H9 (cell line): ENCODE results near the gene STKLD1. TPM values are rescaled to one million over a fixed set of nuclear protein-coding genes. Genes with fewer than 3 reads are reported as not detected.

ENCODE experiments used
- DNase-seq: peaks from one replicate; pipeline ENCODE4 v3.0.0-alpha.2; 2017
- H2AFZ ChIP-seq: one replicate; pipeline ENCODE4 v1.6.1; 2013; ENCODE audit warnings: mild to moderate bottlenecking, low read length, control low read depth, moderate library complexity
- H2AK5ac ChIP-seq: 2 replicates; pipeline ENCODE4 v1.6.1; 2013; ENCODE audit warnings: low read length, control low read depth, mixed read lengths; ENCODE audit not compliant: insufficient read length
- H2BK120ac ChIP-seq: one replicate; pipeline ENCODE4 v1.6.1; 2013; ENCODE audit warnings: low read depth, mild to moderate bottlenecking, low read length, control low read depth, inconsistent platforms; ENCODE audit not compliant: poor library complexity, severe bottlenecking
- H2BK12ac ChIP-seq: 2 replicates; pipeline ENCODE4 v1.6.1; 2013; ENCODE audit warnings: low read length, control low read depth, mixed read lengths, low read depth; ENCODE audit not compliant: insufficient read length
- H2BK15ac ChIP-seq: 2 replicates; pipeline ENCODE4 v1.6.1; 2013; ENCODE audit warnings: low read depth, low read length, control low read depth
- H2BK20ac ChIP-seq: one replicate; pipeline ENCODE4 v1.6.1; 2013; ENCODE audit warnings: low read depth, mild to moderate bottlenecking, low read length, control low read depth, inconsistent platforms; ENCODE audit not compliant: poor library complexity, severe bottlenecking
- H2BK5ac ChIP-seq: 2 replicates; pipeline ENCODE4 v1.6.1; 2013; ENCODE audit warnings: low read length, control low read depth, mixed read lengths; ENCODE audit not compliant: insufficient read length
- H3K14ac ChIP-seq: 2 replicates; pipeline ENCODE4 v1.6.1; 2013; ENCODE audit warnings: low read length, control low read depth; ENCODE audit not compliant: insufficient read depth
- H3K18ac ChIP-seq: 2 replicates; pipeline ENCODE4 v1.6.1; 2013; ENCODE audit warnings: low read depth, mild to moderate bottlenecking, mixed read lengths, low read length, control low read depth; ENCODE audit not compliant: insufficient read length
- H3K23ac ChIP-seq: 2 replicates; pipeline ENCODE4 v1.6.1; 2013; ENCODE audit warnings: low read length, control low read depth, mixed read lengths, low read depth; ENCODE audit not compliant: insufficient read length
- H3K23me2 ChIP-seq: 2 replicates; pipeline ENCODE4 v1.6.1; 2013; ENCODE audit warnings: low read depth, mild to moderate bottlenecking, mixed read lengths, low read length, control low read depth; ENCODE audit not compliant: insufficient read length, poor library complexity, severe bottlenecking
- H3K27ac ChIP-seq: 2 replicates; pipeline ENCODE4 v1.5.1; 2013; ENCODE audit warnings: low read length, control low read depth, mixed read lengths, low read depth; ENCODE audit not compliant: insufficient read length
- H3K27me3 ChIP-seq: 2 replicates; pipeline ENCODE4 v1.6.1; 2013; ENCODE audit warnings: low read length, control low read depth, inconsistent platforms; ENCODE audit not compliant: insufficient read depth
- H3K4ac ChIP-seq: 2 replicates; pipeline ENCODE4 v1.6.1; 2013; ENCODE audit warnings: low read depth, mild to moderate bottlenecking, control low read depth, inconsistent platforms, low read length, moderate library complexity
- H3K4me1 ChIP-seq: 2 replicates; pipeline ENCODE4 v1.6.1; 2013; ENCODE audit warnings: low read length, control low read depth, inconsistent platforms; ENCODE audit not compliant: insufficient read depth
- H3K4me2 ChIP-seq: 2 replicates; pipeline ENCODE4 v1.6.1; 2013; ENCODE audit warnings: low read length, control low read depth, mixed read lengths; ENCODE audit not compliant: insufficient read length, insufficient read depth
- H3K56ac ChIP-seq: 2 replicates; pipeline ENCODE4 v1.6.1; 2013; ENCODE audit warnings: low read depth, mild to moderate bottlenecking, mixed read lengths, low read length, control low read depth; ENCODE audit not compliant: insufficient read length
- H3K79me1 ChIP-seq: 2 replicates; pipeline ENCODE4 v1.6.1; 2013; ENCODE audit warnings: low read depth, mild to moderate bottlenecking, moderate library complexity, low read length, control low read depth, inconsistent platforms; ENCODE audit not compliant: insufficient read depth, poor library complexity, severe bottlenecking
- H3K79me2 ChIP-seq: 2 replicates; pipeline ENCODE4 v1.6.1; 2013; ENCODE audit warnings: low read length, control low read depth, inconsistent platforms; ENCODE audit not compliant: insufficient read depth
- H3K9ac ChIP-seq: 2 replicates; pipeline ENCODE4 v1.6.1; 2013; ENCODE audit warnings: low read length, control low read depth, mixed read lengths; ENCODE audit not compliant: insufficient read length; ENCODE audit errors: extremely low read depth
- H3K9me3 ChIP-seq: one replicate; pipeline ENCODE4 v1.6.1; 2013; ENCODE audit warnings: low read depth, low read length, inconsistent platforms; ENCODE audit not compliant: control insufficient read depth
- H3T11ph ChIP-seq: one replicate; pipeline ENCODE4 v1.6.1; 2013; ENCODE audit warnings: mild to moderate bottlenecking, low read length, control low read depth, inconsistent platforms
- H4K20me1 ChIP-seq: one replicate; pipeline ENCODE4 v1.6.1; 2013; ENCODE audit not compliant: control insufficient read depth, insufficient read length, insufficient read depth
- H4K5ac ChIP-seq: 2 replicates; pipeline ENCODE4 v1.6.1; 2013; ENCODE audit warnings: low read depth, mild to moderate bottlenecking, mixed read lengths, low read length, control low read depth; ENCODE audit not compliant: insufficient read length
- H4K8ac ChIP-seq: replicated peaks from 2 replicates; pipeline ENCODE4 v1.6.1; 2013; ENCODE audit warnings: low read length, control low read depth, mixed read lengths, low read depth; ENCODE audit not compliant: insufficient read length
- H4K91ac ChIP-seq: 2 replicates; pipeline ENCODE4 v1.6.1; 2013; ENCODE audit warnings: low read depth, mild to moderate bottlenecking, moderate library complexity, mixed read lengths, low read length, control low read depth; ENCODE audit not compliant: insufficient read length
- H3K27ac Mint-ChIP-seq, 3 experiments: 2 replicates in 2 of 3; 3 replicates in 1 of 3; pipeline ENCODE4 v1.8.0; 2020 to 2021; ENCODE audit warnings: mixed read lengths in 3 of 3, mild to moderate bottlenecking in 1 of 3, moderate library complexity in 1 of 3
- H3K27me3 Mint-ChIP-seq: 2 replicates; pipeline ENCODE4 v1.8.0; 2021; ENCODE audit warnings: low read depth, mild to moderate bottlenecking, moderate library complexity, mixed read lengths
- H3K36me3 Mint-ChIP-seq, 3 experiments: 2 replicates in 2 of 3; 3 replicates in 1 of 3; pipeline ENCODE4 v1.8.0; 2020 to 2021; ENCODE audit warnings: low read depth in 3 of 3, mixed read lengths in 3 of 3; ENCODE audit not compliant: insufficient read depth in 1 of 3
- H3K4me1 Mint-ChIP-seq, 2 experiments: 2 replicates each; pipeline ENCODE4 v1.8.0; 2020; ENCODE audit warnings: mixed read lengths in 2 of 2
- H3K4me3 Mint-ChIP-seq, 2 experiments: 2 replicates in 1 of 2; 3 replicates in 1 of 2; pipeline ENCODE4 v1.8.0; 2020 to 2021; ENCODE audit warnings: mild to moderate bottlenecking in 2 of 2, mixed read lengths in 2 of 2, moderate library complexity in 1 of 2
- H3K9me3 Mint-ChIP-seq, 2 experiments: 2 replicates in 1 of 2; 3 replicates in 1 of 2; pipeline ENCODE4 v1.8.0; 2020; ENCODE audit warnings: mild to moderate bottlenecking in 2 of 2, mixed read lengths in 2 of 2, moderate library complexity in 1 of 2
- CTCF ChIP-seq: fragments of 200-600 bp; sonication (generic); conservative IDR thresholded peaks from 3 replicates; pipeline ENCODE4 v1.8.0; 2021; ENCODE audit warnings: antibody characterized with exemption, mild to moderate bottlenecking
- WGBS: extraction: QIAGEN DNeasy Blood & Tissue Kit; methylation state at CpG from one replicate; pipeline ENCODE4 v1.1.7; 2013; ENCODE audit warnings: missing lambda C conversion rate, low lambda C conversion rate, mixed read lengths; ENCODE audit not compliant: insufficient read length; ENCODE audit errors: extremely low coverage; 5-methylcytosine and 5-hydroxymethylcytosine counted together
- total RNA-seq: library from RNA; stranded (reverse); gene quantifications from 2 replicates; pipeline ENCODE4 v1.2.1, GENCODE V29; 2021

Gene STKLD1
- total RNA-seq, 1 experiment from 2014 or later = 0.57 TPM

- peak overlapping the region; percentile 98 for H3K4me2 ChIP-seq
- no peak overlapping the region for H3K56ac ChIP-seq
- no peak overlapping the region for H2BK12ac ChIP-seq
- DNase-seq = no peak
- H3K27me3 ChIP-seq = no peaks in the 10 kb centered on the region
- no peak overlapping the region for H2AFZ ChIP-seq
- no peak overlapping the region for H3K27ac ChIP-seq
- no peak overlapping the region for H3T11ph ChIP-seq
- H3K79me1 ChIP-seq = peaks cover 16% of the 10 kb centered on the region
- H3K4me1 Mint-ChIP-seq = peaks cover 11 to 13% of the 10 kb centered on the region in 2 experiments
- peaks cover 3 to 4% of the 10 kb centered on the region in 2 experiments; a peak in 3 of 5 replicates for H3K9me3 Mint-ChIP-seq
- H2AK5ac ChIP-seq = no peak overlapping the region
- no peak overlapping the region for H4K91ac ChIP-seq
- H2BK15ac ChIP-seq = no peak overlapping the region
- no peak overlapping the region for H3K18ac ChIP-seq
- H3K23me2 ChIP-seq = peaks cover 6% of the 10 kb centered on the region
- H4K5ac ChIP-seq = no peak overlapping the region
- no peak overlapping the region for H2BK5ac ChIP-seq
- no peaks in the 10 kb centered on the region for H3K4me1 ChIP-seq
- H2BK120ac ChIP-seq = no peak overlapping the region
- H3K27ac Mint-ChIP-seq = peak overlapping the region; percentile 82 to 97 (median 95); a peak in 5 of 7 replicates
- no peaks in the 10 kb centered on the region for H3K9me3 ChIP-seq
- no peak overlapping the region for H3K14ac ChIP-seq
- no CpG with 5 or more reads among the region's 12 CpGs for WGBS
- no peaks in the 10 kb centered on the region for H4K20me1 ChIP-seq
- peak overlapping the region; percentile 95 to 98 for H3K4me3 Mint-ChIP-seq
- H3K4ac ChIP-seq = no peak overlapping the region
- H3K27me3 Mint-ChIP-seq = peaks cover 30% of the 10 kb centered on the region
- no peak for TF ChIP-seq CTCF
- no peak overlapping the region for H2BK20ac ChIP-seq
- H4K8ac ChIP-seq = no peak overlapping the region
- peaks cover 19 to 42% (median 33%) of the 10 kb centered on the region in 3 experiments; a peak in 6 of 7 replicates for H3K36me3 Mint-ChIP-seq
- peaks cover 42% of the 10 kb centered on the region; the same call in 1 of the 2 replicates for H3K79me2 ChIP-seq
- H3K9ac ChIP-seq = peak overlapping the region; percentile 75
- no peak overlapping the region for H3K23ac ChIP-seq
These were observed 1.5 kb upstream of the STKLD1 start for GRCh38 chr9:133374612-133375115.
